ENCODE data around the gene BRD3OS.
A peak's percentile ranks its signal among the peaks of the same experiment; 100 is the strongest.

Gene BRD3OS

DNA sequence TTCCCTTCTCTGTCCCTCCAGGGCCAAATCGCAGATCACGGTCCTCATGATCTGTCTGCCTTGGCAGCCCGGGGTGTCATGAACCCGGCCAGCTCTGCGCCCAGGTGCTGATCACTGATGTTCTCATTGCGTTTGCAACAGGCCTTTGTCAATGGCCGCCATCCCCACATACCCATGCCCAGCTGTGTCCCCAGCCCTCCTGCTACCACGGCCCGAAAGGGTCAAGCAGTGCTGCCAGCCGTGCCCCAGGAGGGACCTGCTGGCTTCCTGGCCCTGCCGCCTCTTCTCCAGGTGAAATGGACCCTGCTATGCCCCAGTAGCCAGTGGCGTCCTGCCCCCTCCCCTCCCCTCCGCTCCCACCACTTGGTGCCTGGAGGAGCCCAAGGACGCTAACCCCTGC is 20.4 kb upstream of the BRD3OS start:
- DNase-seq (ENCODE audit: low read depth in 2 of 2) = no peak

- no peak for DNase-seq (ENCODE audit: low read depth in 2 of 2)
Measured at GRCh38 chr9:134005381-134005780, 19.9 kb upstream of the BRD3OS start.

GRCh38 chr9:134007150-134007549 is 18.1 kb upstream of the BRD3OS start:
- DNase-seq (ENCODE audit: low read depth in 2 of 2) = no peak

DNA sequence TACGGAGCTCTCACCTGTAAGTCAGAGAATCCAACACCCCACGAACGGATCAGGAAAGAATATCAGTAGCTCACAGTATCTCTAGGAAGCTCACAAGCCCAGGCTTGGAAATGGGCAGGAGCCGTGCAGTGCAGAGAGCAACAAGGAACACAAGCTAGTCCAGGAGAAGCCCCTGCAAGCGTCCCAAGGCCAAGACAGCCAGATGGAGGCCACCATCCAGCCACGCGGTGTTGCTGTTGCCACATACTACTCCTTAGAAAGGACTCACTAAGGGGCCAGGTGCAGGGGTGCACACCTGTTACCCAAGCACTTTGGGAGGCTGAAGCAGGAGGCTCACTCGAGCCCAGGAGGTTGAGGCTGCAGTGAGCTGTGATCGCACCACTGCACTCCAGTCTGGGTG is 17.7 kb upstream of the BRD3OS start:
- DNase-seq (ENCODE audit: low read depth in 2 of 2) = no peak

- no peak for DNase-seq (ENCODE audit: low read depth in 2 of 2)
Measured at GRCh38 chr9:134010310-134011173, 14.7 kb upstream of the BRD3OS start.

- DNase-seq (ENCODE audit: low read depth in 2 of 2) = no peak
Measured at GRCh38 chr9:134011401-134011800, 13.9 kb upstream of the BRD3OS start.

DNA sequence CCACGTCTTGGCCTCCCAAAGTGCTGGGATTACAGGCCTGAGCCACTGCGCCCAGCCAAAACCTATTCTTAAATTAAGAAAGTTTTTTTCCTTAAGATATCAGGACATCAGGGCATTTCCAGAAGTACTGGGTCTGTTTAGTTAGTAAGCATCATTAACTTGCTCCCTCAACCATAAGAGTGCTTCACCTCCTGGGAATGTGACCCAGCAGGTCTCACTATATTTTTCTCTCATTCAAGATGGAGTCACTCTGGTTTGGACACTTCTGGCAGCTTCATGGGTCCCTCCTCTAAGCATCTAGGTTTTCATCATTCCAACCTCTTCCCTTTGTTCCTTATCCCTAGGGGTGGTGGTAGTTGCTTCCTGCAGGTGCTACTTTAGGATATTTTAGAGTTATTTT is 10.3 kb upstream of the BRD3OS start:
- DNase-seq (ENCODE audit: low read depth in 2 of 2) = no peak

GRCh38 chr9:134024214-134024792 is 978 bp upstream of the BRD3OS start:
- DNase-seq (ENCODE audit: low read depth in 2 of 2) = no peak

DNA sequence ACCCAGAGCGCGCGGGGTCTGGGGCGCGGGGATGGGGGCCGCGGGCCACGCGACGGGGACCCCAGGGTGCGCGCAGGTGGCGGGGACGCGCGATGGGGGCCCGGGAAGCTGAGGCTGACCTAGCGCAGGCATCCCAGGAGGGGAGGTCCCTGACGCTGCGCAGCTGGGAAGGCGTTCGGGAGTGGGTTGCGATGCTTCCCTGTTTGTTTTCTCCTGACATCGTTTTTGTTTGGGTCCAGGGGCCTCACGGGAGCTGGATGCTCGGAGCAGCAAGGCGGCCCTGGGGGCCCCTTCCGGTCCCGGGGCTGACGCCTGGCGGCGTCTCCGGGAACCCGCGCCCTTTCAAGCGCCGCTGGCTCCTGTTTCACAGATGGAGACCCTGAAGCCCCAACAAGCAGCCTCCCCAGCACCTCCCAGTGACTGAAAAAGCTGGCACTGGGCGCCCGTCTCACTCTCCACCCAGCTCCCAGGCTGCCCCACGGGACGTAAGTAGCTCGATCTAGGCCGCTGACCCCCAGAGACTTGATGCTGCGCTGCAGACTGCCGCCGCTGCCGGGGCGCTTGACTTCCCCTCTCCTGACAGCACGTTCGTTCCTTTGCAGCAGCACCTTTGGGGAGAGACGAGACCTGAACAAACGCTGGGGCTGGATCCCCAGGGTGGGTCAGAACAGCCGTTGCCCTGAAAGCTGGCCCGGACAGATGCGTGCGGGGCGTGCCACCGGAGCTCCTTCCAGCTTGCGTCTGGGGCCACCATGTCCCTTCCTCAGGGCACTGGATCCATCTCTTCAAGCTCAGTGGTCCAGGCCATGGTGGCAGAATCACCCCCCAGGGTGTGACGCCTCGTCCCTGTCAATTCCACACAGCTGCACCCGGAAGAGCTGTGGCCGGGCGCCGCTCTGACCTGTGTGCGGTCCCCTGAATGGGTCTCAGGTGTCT is 593 bp downstream of the BRD3OS start:
- DNase-seq (ENCODE audit: low read depth in 2 of 2) = peak; percentile 28 to 35

DNA sequence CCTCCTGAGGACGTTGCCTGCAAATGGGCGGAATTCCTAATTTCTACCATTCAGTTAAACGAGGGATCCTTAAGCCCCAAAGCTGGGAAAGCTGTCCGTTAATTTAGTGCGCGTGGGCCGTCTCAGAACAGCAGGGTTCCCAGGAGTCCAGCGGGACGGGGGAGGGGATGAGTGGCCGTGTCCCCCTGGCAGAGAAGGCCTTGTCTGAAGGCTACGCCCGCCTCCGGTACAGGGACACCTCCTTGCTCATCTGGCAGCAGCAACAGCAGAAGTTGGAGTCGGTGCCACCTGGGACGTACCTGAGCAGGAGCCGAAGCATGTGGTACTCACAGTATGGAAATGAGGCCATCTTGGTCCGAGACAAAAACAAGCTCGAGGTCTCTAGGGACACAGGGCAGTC is 1.3 kb downstream of the BRD3OS start:
- no peak for DNase-seq (ENCODE audit: low read depth in 2 of 2)

GRCh38 chr9:134026981-134027380 is 1.7 kb downstream of the BRD3OS start:
- no peak for DNase-seq (ENCODE audit: low read depth in 2 of 2)

DNA sequence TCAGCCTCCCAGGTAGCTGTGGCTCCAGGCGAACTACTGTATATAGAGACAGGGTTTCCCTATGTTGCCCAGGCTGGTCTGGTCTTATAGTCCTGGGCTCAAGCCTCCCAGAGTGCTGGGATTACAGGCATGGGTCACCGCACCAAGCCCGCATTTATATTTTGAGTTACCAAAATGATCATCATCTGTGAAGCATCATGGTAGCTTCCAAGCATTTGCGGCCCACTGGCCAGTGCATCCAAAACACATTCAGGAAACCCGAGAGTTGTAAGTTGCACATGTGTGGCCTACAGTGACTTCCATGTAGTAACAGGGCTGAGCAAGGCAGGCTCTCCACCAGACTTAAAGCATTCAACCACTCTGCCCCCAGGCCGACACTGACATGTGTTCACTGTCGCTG is 2.3 kb downstream of the BRD3OS start:
- no peak for DNase-seq (ENCODE audit: low read depth in 2 of 2)

DNA sequence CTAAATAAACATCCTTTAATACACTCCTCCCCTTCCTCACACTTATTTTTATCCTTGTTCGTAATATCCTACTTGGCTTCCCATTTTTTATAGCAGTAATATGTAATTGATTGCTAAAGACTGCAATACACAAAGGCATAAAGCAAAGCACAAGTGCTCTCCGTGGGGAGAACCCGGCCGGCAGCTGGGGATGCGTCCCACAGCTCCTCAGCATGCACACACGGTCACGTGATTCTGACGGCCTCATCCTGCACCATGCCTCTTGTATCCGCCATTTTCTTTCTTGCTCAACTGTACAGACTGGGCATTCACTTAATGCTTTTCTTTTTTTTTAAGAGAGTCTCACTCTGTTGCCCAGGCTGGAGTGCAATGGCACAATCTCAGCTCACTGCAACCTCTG is 2.8 kb downstream of the BRD3OS start:
- DNase-seq (ENCODE audit: low read depth in 2 of 2) = no peak

DNA sequence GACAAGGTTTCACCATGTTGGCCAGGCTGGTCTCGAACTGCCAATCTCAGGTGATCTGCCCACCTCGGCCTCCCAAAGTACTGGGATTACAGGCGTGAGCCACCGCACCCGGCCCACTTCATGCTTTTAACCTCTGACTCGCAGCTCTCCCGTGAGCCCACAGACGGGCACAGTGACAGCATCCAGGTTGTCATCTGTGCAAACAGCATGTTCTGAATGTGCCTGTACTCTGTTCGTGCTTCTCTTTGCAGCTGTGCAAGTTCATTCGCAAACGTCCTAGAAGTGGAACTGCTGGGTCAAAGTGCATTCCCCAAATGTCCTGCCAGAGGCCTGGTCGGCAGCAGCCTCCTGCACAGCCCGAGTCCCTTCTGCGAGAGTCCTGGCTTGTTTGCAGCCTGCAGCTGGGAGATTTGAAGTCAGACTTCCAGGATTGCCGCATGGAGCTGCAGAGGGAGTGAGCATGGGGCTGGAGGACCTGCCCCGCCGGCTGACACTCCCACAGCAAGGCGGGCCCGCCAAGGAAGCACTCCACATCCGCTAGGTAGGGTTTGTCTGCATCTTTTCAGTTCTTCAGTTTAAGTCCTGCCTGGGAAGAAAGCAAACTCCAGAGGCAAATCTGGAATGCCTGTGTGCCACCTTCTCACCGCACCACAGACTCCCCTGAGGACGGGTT is 3.4 kb downstream of the BRD3OS start:
- no peak for DNase-seq (ENCODE audit: low read depth in 2 of 2)

GRCh38 chr9:134029248-134030226 is 4.3 kb downstream of the BRD3OS start:
- no peak for DNase-seq (ENCODE audit: low read depth in 2 of 2)

DNA sequence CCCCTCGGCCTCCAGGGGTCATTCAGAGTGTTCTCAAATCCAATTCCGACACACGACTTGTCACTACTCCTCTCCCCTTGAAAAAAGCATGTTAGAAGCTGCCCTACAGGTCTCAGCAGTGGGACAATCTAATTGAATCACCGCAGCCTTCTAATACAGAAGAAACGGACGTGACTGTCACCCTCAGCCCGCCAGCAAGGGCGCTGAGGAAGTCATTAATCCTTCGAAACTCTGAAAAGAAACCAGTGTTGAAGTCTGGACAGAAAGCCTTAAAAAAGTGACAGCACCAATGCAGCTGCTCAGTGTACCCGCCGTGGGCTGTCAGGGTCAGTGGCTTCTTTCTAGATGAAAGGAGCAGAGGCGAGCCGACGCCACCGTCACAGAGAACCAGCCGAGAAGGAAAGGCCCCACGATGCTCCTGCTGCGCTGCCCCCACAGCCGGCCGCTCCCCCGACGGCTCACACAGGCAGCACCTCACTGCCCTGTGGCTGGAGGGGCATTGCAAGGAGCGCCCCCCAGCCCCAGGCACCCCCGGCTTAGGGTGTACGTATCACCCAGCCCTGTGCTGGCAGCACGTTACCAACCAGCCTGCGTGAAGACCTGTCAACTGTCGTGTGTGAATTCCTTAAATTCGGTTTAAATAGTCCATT is 5.7 kb downstream of the BRD3OS start:
- no peak for DNase-seq (ENCODE audit: low read depth in 2 of 2)

DNA sequence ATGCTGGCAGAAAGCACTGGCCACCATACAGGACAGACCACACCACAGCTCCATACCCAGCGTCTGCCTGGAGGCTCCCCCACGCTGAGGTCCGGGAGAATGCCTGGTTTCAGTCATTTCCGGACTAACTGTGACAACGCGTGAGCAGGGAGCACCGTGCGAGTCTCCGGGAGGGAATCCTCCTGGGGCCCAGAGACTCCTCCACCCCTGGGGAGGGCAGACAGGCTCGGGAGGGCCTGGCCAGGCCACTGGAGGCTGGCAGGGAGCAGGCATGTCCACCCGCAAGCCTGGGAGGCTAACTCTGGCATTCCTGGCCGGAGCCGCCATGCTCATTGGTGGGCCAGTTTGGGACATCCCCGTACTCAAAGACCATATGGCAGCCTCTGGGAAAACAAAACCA is 6.5 kb downstream of the BRD3OS start:
- DNase-seq (ENCODE audit: low read depth in 2 of 2) = no peak

- DNase-seq (ENCODE audit: low read depth in 2 of 2) = no peak
Measured at GRCh38 chr9:134032456-134033222, 7.4 kb downstream of the BRD3OS start.

DNA sequence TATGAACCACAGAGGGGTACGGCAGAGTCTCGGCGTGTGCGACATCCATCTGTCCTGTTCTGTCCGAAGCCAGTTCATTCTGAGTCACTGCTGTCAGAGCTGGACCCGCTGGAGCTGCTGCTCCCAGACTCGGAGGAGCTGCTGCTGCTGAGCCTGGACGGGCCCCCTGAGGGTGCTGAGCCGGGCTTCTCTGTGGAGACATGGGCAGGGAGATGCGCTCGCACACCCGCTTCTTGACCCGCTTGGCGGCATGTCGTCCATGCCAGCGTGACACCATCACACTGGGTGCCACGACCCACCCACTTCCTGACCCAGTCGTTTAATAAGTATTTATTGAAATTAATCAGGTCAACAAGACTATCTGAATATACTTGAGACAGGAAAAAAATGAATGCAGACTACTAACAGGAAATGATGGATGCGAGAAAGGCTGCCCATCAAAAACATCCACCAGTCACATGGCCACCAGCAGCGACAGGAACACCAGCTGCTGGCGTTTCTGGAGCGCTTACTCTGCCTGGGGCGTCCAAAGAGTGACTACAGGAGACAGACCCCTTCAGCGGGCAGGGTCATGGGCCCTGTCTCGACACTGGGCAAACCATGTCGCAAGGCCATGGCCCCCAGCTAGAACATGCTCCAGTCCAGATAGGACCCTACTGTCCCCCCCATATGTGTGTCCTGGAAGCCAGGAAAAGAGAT is 8.4 kb downstream of the BRD3OS start:
- DNase-seq (ENCODE audit: low read depth in 2 of 2) = no peak
